Suprapubic skin (tissue), 4 donors: ENCODE data around the gene COL1A1. TPM values are rescaled to one million over a fixed set of nuclear protein-coding genes. Genes with fewer than 3 reads are reported as not detected.

Experiments
- DNase-seq, 2 donors: peaks; one replicate each; pipeline ENCODE4 v3.0.0-alpha.2; 2019; ENCODE audit warnings: low spot score in 2 of 2
- H3K27ac ChIP-seq: fragments of 200-600 bp; sonication (generic); one replicate; pipeline ENCODE4 v1.5.1; 2019
- H3K27me3 ChIP-seq: fragments of 200-600 bp; sonication (generic); one replicate; pipeline ENCODE4 v1.5.1; 2019
- H3K36me3 ChIP-seq: fragments of 200-600 bp; sonication (generic); one replicate; pipeline ENCODE4 v1.5.1; 2019
- H3K4me1 ChIP-seq: fragments of 200-600 bp; sonication (generic); one replicate; pipeline ENCODE4 v1.5.1; 2019
- H3K4me3 ChIP-seq: fragments of 200-600 bp; sonication (generic); one replicate; pipeline ENCODE4 v1.5.1; 2019; ENCODE audit warnings: mild to moderate bottlenecking
- H3K9me3 ChIP-seq: fragments of 200-600 bp; sonication (generic); one replicate; pipeline ENCODE4 v1.5.1; 2019
- EP300 ChIP-seq: sonication (generic); formaldehyde crosslinking; IDR thresholded peaks from one replicate; pipeline ENCODE4 v1.6.1; 2017; ENCODE audit warnings: antibody characterized with exemption
- POLR2A ChIP-seq, 2 donors: fragments of 450-650 bp; IDR thresholded peaks; one replicate each; pipeline ENCODE4 v1.6.1; 2017; ENCODE audit warnings: antibody characterized with exemption in 2 of 2, mild to moderate bottlenecking in 2 of 2, moderate library complexity in 2 of 2
- POLR2AphosphoS5 ChIP-seq, 3 donors: sonication (generic); formaldehyde crosslinking; IDR thresholded peaks; one replicate each; pipeline ENCODE4 v1.6.1; 2017; ENCODE audit warnings: antibody characterized with exemption in 3 of 3
- WGBS: methylation state at CpG from one replicate; pipeline ENCODE4 v1.1.5; 2018; 5-methylcytosine and 5-hydroxymethylcytosine counted together
- total RNA-seq, 4 donors: library from RNA; depleted of rRNA; stranded (reverse); fragments of >200 nt; gene quantifications; one replicate each; pipeline ENCODE4 v1.1.0, GENCODE V29; 2016
- TF ChIP-seq, protein P1 (sequence below), 2 donors: fragments of 200-600 bp in 1 of 2; fragments of 450-650 bp in 1 of 2; sonication (generic) in 1 of 2; IDR thresholded peaks; one replicate each; pipeline ENCODE4 v1.5.1; 2016 to 2019; ENCODE audit warnings: antibody characterized with exemption in 2 of 2, mild to moderate bottlenecking in 1 of 2, moderate library complexity in 1 of 2

The COL1A1 gene
- total RNA-seq, 4 donors from 2014 or later: 19.2 to 56.8 (median 33.1) TPM

DNA sequence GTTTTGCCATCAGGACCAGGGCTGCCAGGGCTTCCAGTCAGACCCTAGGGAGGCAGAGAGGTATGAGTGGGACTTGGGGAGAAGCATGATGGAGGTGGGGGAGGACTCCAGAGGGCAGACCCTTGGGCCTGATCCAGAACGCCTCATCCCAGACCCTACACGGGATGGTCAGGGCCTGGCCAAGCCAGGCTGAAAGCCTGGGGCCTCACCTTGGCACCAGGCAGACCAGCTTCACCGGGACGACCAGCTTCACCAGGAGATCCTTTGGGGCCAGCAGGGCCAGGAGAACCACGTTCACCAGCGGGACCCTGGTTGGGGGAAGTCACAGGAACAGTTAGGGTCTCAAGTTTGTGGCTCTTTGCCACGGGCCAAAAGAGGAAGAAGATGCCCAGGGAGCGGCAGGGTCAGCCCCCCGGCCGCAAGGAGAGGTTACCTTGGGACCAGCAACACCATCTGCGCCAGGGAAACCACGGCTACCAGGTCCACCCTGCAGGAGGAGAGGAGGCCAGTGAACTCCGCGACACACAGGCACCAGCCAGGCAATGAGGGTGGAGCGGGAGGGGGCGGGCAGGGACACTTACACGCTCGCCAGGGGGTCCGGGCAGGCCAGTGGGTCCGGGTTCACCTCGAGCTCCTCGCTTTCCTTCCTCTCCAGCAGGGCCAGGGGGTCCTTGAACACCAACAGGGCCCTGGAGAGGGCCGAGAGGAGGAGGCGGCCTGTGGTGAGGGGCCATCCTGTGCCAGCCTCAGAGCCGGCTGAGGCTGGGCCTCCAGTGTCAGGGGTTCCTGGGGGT, 7.1 kb downstream of the COL1A1 start:
- H3K27ac ChIP-seq: peak overlapping the region; percentile 19
- H3K4me1 ChIP-seq: peaks cover 23% of the 10 kb centered on the region
- no peak overlapping the region for H3K4me3 ChIP-seq
- no peaks in the 10 kb centered on the region for H3K9me3 ChIP-seq
- no peak for DNase-seq
- peaks cover 56% of the 10 kb centered on the region for H3K36me3 ChIP-seq
- WGBS: 75% methylated on average over 21 of the region's 25 CpGs
- no peaks in the 10 kb centered on the region for H3K27me3 ChIP-seq
- TF ChIP-seq EP300: no peak
- TF ChIP-seq POLR2A (IDR thresholded peaks at IDR 0.05): no peak

DNA sequence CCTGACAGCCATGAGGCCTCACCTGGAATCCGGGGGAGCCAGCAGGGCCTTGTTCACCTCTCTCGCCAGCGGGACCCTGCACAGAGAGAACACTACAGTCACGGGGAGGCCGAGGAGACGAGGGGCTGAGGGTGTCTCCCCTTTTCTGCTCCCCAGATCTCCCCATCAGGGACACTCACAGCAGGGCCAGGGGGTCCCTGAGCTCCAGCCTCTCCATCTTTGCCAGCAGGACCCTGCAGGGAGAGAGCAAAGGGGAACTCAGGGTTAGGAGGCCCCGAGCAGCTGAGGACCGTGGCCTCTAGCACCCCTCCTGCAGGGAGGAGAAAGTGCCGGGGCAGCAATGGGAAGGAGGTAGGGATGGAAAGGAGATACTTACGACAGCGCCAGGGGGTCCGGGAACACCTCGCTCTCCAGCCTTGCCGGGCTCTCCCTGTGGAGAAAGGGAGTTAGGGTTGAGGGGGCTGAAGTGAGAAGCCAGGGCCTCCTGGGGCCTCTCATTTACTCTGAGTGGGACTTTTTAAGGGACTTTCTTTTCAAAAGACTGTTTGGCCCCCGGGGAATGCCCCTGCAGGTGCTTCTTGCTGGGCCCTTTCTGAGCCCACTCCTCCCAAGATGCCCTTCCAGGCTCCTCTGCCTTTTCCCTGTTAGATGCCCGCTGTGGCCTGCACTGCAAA, 8.7 kb downstream of the COL1A1 start:
- Histone ChIP-seq H3K27ac (no peak overlapping the region), H3K36me3 (peaks cover 71% of the 10 kb centered on the region), H3K4me3 (no peak overlapping the region), H3K27me3 (no peaks in the 10 kb centered on the region), H3K4me1 (peaks cover 15% of the 10 kb centered on the region), H3K9me3 (no peaks in the 10 kb centered on the region)
- WGBS: 82% methylated on average over 14 of the region's 16 CpGs
- no peak for DNase-seq
- no peak for TF ChIP-seq POLR2A (IDR thresholded peaks at IDR 0.05)
- TF ChIP-seq EP300: no peak
- TF ChIP-seq POLR2AphosphoS5 (IDR thresholded peaks at IDR 0.05): no peak
- TF ChIP-seq, protein P1, sequence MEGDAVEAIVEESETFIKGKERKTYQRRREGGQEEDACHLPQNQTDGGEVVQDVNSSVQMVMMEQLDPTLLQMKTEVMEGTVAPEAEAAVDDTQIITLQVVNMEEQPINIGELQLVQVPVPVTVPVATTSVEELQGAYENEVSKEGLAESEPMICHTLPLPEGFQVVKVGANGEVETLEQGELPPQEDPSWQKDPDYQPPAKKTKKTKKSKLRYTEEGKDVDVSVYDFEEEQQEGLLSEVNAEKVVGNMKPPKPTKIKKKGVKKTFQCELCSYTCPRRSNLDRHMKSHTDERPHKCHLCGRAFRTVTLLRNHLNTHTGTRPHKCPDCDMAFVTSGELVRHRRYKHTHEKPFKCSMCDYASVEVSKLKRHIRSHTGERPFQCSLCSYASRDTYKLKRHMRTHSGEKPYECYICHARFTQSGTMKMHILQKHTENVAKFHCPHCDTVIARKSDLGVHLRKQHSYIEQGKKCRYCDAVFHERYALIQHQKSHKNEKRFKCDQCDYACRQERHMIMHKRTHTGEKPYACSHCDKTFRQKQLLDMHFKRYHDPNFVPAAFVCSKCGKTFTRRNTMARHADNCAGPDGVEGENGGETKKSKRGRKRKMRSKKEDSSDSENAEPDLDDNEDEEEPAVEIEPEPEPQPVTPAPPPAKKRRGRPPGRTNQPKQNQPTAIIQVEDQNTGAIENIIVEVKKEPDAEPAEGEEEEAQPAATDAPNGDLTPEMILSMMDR (IDR thresholded peaks at IDR 0.05): no peak

DNA sequence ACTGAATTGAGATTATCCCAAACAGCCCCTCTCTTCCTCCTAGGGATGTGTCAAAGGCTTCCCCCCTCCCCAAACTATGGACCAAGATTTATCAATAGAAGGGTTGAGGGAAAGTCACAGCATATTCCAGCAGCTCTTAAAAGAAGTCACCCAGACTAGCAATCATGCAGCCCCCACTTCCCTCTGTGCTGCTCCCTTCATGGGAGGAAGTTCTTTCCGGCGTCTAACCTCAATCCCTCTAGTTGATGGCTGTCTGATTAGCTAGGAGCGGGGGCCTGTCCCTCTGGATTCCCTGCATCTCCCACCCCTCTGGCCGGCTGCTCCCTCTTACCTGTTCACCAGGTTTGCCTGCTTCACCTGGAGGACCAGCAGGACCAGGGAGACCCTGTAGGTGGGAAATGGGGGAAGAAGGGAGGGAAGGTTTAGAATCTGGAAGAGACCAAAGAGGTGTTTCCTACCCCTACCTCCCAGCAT, 9.2 kb downstream of the COL1A1 start:
- Histone ChIP-seq H3K4me3 (no peak overlapping the region), H3K4me1 (peaks cover 12% of the 10 kb centered on the region), H3K36me3 (peaks cover 75% of the 10 kb centered on the region), H3K27ac (no peak overlapping the region), H3K27me3 (no peaks in the 10 kb centered on the region), H3K9me3 (no peaks in the 10 kb centered on the region)
- 64% methylated on average over 4 of the region's 4 CpGs for WGBS
- TF ChIP-seq, protein P1 (IDR thresholded peaks at IDR 0.05): no peak
- TF ChIP-seq EP300 (no peak), POLR2A (IDR thresholded peaks at IDR 0.05) (no peak), POLR2AphosphoS5 (IDR thresholded peaks at IDR 0.05) (no peak)
- no peak for DNase-seq

DNA sequence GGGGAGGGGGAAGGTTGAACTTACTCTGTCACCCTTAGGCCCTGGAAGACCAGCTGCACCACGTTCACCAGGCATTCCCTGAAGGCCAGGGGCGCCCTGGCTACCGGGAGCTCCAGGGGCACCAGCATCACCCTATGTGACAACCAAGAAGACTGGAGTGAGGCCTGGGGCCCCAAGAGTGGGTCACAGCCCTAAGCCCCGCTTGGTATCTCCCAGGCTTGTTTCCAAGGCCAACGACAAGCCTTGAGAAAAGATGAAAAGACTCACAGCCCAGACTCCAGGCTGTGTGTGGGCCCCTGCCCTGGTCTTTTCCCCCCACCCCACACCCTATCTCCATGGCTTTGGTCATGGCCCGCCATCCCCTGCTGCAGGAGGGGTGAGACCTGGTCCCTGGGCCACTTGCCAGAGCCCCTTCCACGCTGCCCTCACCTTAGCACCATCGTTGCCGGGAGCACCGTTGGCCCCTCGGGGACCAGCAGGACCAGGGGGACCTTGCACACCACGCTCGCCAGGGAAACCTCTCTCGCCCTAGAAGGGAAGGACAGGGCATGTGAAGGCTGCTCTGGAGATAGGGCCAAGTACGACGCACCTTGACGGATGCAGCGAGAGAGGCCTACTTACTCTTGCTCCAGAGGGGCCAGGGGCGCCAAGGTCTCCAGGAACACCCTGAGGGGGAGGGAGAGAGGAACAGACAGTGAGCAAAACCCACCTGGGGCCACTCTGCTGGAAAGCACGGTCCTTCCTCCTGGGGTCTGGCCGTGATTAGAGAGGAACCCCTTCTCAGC, 9.9 kb downstream of the COL1A1 start:
- Histone ChIP-seq H3K36me3 (peaks cover 68% of the 10 kb centered on the region), H3K4me1 (peaks cover 10% of the 10 kb centered on the region), H3K27me3 (no peaks in the 10 kb centered on the region), H3K27ac (no peak overlapping the region), H3K4me3 (no peak overlapping the region), H3K9me3 (no peaks in the 10 kb centered on the region)
- 70% methylated on average over 9 of the region's 21 CpGs for WGBS
- DNase-seq: no peak
- TF ChIP-seq POLR2A (IDR thresholded peaks at IDR 0.05) (no peak), POLR2AphosphoS5 (IDR thresholded peaks at IDR 0.05) (no peak), EP300 (no peak)
- TF ChIP-seq, protein P1 (IDR thresholded peaks at IDR 0.05): no peak

DNA sequence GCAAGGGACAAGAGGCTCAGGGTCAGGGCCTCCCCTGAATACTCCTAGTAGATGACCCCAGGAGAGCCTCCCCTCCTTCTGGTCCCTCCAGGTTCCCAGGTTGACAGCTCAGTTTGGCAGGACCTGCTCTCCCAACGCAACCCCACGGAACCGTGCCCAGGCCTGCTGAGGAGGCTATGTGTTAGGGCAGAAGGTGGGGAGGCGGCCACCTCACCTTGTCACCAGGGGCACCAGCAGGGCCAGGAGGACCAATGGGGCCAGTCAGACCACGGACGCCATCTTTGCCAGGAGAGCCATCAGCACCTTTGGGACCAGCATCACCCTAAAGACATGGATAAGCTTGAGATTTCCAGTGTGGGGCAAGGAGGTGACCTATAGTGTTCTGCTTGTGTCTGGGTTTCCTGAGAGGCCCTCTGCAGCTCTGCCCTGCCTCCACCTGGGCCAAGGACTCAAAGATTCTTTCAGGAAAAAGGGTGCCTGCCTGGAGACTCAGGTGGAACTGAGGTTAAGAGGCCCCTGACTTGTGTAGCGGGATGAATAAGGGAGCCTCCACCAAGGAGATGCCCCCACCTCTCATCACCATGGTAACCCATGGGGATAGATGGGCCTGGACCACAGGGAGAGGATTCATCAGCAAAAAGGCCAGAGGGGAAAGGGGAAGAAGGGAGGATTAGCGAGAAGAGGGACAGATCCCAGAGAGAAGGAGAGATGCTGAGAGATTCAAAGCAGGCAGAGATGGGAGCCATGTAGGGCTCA, 10.7 kb downstream of the COL1A1 start:
- WGBS: 88% methylated on average over 7 of the region's 8 CpGs
- no peak for DNase-seq
- Histone ChIP-seq H3K27me3 (no peaks in the 10 kb centered on the region), H3K4me3 (no peak overlapping the region), H3K9me3 (no peaks in the 10 kb centered on the region), H3K27ac (no peak overlapping the region), H3K4me1 (peaks cover 5% of the 10 kb centered on the region), H3K36me3 (peaks cover 68% of the 10 kb centered on the region)
- TF ChIP-seq, protein P1 (IDR thresholded peaks at IDR 0.05): no peak
- TF ChIP-seq POLR2AphosphoS5 (IDR thresholded peaks at IDR 0.05): no peak
- TF ChIP-seq POLR2A (IDR thresholded peaks at IDR 0.05): no peak
- no peak for TF ChIP-seq EP300
